Measurements from ENCODE around the gene MEIS2. TPM values are rescaled to one million over a fixed set of nuclear protein-coding genes. Genes with fewer than 3 reads are reported as not detected.

MEIS2 gene
- total RNA-seq, 1 donor from 2014 or later: 20.7 TPM

DNA sequence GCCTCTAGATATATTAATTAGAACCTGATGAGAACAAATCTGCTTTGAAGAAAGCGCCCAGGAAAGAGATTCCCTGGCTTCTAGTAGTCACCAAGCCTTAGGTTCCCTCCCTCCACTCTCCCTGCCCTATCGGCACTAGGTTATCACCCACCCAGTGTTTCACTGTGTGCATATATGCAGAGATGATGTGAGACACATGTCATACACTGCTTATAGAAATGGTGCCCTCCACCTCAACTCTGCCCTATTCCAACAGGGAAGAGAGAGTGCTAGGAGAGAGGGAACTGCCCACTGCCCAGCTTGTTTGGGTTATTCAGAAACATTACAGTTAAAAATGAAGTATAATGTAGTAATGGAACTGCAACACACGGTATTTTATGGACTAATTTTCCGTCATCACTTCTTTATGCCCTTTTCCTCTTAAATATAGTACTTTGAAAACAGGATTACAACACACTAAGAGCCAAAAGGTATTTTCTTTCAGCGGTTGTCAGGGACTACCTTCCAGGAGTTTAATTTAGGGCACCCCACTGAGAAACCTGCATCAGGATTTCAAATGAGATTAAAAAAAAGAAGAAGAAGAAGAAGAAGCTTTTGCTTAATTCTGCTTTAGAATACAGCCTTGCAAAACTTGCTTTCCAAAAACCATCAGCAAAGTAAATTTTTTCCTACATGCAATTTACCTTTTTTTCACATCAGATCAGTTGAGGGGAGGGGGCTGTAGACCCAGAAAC, 55.3 kb downstream of the MEIS2 start:
- Histone ChIP-seq H3K27me3 (ENCODE audit: low read depth) (no peaks in the 10 kb centered on the region), H3K9me3 (no peaks in the 10 kb centered on the region), H3K27ac (no peak overlapping the region), H3K36me3 (no peaks in the 10 kb centered on the region), H3K4me1 (peaks cover 9% of the 10 kb centered on the region), H3K4me3 (no peak overlapping the region)
- ATAC-seq: no peak
- TF ChIP-seq, protein P1, sequence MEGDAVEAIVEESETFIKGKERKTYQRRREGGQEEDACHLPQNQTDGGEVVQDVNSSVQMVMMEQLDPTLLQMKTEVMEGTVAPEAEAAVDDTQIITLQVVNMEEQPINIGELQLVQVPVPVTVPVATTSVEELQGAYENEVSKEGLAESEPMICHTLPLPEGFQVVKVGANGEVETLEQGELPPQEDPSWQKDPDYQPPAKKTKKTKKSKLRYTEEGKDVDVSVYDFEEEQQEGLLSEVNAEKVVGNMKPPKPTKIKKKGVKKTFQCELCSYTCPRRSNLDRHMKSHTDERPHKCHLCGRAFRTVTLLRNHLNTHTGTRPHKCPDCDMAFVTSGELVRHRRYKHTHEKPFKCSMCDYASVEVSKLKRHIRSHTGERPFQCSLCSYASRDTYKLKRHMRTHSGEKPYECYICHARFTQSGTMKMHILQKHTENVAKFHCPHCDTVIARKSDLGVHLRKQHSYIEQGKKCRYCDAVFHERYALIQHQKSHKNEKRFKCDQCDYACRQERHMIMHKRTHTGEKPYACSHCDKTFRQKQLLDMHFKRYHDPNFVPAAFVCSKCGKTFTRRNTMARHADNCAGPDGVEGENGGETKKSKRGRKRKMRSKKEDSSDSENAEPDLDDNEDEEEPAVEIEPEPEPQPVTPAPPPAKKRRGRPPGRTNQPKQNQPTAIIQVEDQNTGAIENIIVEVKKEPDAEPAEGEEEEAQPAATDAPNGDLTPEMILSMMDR (IDR thresholded peaks at IDR 0.05): no peak
- no peak for DNase-seq
- intact Hi-C loops (cut with DNase I): loop anchor here (5.0 kb wide), 1 partner anchor 52 kb away; no protein-coding TSS in a partner anchor

DNA sequence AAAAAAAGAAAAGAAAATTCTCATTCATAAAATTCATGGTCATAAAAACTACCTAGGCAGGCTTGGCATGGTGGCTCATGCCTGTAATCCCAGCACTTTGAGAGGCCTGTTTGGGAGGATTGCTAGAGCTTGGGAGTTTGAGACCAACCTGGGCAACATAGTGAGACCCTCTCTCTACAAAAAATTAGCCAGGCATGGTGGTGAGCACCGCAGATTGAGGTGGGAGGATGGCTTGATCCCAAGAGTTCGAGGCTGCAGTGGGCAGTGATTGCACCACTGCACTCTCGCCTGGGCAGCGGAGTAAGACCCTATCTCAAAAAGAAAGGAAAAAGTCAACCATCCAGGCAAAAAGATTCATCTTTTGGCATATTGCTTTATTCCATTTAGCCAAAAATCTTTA, 58.5 kb downstream of the MEIS2 start:
- intact Hi-C loops (cut with DNase I): no loop called here
- TF ChIP-seq, protein P1 (IDR thresholded peaks at IDR 0.05): no peak

DNA sequence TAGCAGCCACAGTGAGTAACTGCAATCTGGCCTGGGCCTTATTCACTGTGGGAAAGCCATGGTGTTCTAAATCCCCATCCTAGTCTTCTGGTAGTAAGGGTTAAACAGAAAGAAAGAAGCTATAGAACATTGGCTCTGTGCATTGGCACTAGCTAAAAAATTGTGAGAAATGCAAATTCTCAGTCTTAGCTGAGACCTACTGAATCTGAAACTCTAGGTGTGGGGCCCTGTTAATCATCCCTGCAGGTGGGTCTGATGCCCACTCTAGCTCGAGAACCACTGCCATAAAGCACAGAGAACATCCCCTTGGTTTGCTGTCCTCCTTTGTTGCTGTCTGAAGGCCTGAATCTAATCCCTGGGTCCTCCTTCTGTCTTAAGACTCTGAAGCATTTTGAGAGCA, 59.3 kb downstream of the MEIS2 start:
- Histone ChIP-seq H3K9me3 (no peaks in the 10 kb centered on the region), H3K4me3 (no peak overlapping the region), H3K27me3 (ENCODE audit: low read depth) (no peaks in the 10 kb centered on the region), H3K36me3 (peaks cover 2% of the 10 kb centered on the region), H3K27ac (no peak overlapping the region), H3K4me1 (peaks cover 2% of the 10 kb centered on the region)
- DNase-seq (no peak), ATAC-seq (no peak)
- intact Hi-C loops (cut with DNase I): no loop called here
- TF ChIP-seq, protein P1 (IDR thresholded peaks at IDR 0.05): no peak

More for the DNA sequence above, 58.5 kb downstream of the MEIS2 start:
- no peak for ATAC-seq
- Histone ChIP-seq H3K9me3 (no peaks in the 10 kb centered on the region), H3K27me3 (ENCODE audit: low read depth) (no peaks in the 10 kb centered on the region), H3K4me1 (peaks cover 9% of the 10 kb centered on the region), H3K36me3 (no peaks in the 10 kb centered on the region), H3K4me3 (no peak overlapping the region), H3K27ac (no peak overlapping the region)
- no peak for DNase-seq

DNA sequence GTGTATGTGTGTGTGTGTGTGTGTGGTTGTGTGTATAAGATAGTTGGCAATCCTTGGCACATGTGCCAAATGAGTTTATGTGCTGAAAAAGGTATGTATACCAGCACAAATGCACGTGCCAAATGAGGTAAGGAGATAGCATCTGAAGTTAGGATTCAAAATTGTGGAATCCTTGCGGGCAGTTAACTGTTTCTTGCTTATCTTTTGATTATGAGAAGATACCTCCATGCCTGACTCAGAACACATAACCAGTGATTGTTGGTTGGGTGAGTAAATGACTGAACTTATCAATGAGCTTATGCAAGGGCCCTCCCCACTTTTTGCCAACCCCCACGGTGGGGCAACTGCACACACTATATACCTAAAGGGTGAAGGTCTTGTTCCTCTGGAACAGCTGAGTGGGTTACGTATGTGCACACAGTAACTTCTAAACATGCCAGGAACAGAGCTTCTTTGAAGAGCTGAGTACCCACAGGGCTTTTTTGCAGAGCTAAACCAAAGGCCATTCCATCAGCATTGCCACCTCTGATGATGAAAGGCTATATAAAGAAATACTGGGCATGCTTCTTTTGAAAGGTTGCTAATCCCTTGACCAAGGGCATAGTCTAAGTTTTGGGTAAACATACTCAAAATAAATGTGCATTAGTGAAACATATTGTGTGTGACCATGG, 60.1 kb downstream of the MEIS2 start:
- ATAC-seq: no peak
- peaks cover 10% of the 10 kb centered on the region for H3K36me3 ChIP-seq

DNA sequence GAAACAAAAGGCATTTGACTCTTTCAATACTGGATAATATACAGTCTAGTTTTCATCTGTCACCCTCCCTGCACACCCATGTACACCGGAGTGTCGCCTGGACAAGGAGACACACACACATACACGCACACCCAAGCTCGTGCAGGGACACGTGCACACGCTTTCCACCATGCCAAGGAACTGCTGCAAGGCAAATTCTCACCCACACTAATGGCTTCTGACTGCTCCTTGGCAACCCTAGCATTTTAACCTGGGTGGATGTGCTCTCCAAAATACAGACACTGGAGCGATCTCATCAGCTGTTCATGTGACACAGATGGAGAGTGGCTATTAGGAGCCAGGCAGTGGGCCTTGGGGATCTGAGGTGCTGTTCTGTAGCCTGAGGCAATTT, 61.6 kb downstream of the MEIS2 start:
- no peak overlapping the region for H3K27ac ChIP-seq
- DNase-seq: no peak
- TF ChIP-seq, protein P1 (IDR thresholded peaks at IDR 0.05): no peak
- H3K36me3 ChIP-seq: peaks cover 10% of the 10 kb centered on the region
- intact Hi-C loops (cut with DNase I): no loop called here
- no peaks in the 10 kb centered on the region for H3K27me3 ChIP-seq (ENCODE audit: low read depth)
- no peaks in the 10 kb centered on the region for H3K9me3 ChIP-seq
- no peak for ATAC-seq
- H3K4me3 ChIP-seq: no peak overlapping the region
- H3K4me1 ChIP-seq: no peaks in the 10 kb centered on the region

More for the DNA sequence above, 60.1 kb downstream of the MEIS2 start:
- TF ChIP-seq, protein P1 (IDR thresholded peaks at IDR 0.05): no peak
- no peak overlapping the region for H3K27ac ChIP-seq
- DNase-seq: no peak
- no peaks in the 10 kb centered on the region for H3K9me3 ChIP-seq
- H3K4me1 ChIP-seq: no peaks in the 10 kb centered on the region
- H3K27me3 ChIP-seq (ENCODE audit: low read depth): no peaks in the 10 kb centered on the region
- H3K4me3 ChIP-seq: no peak overlapping the region
- intact Hi-C loops (cut with DNase I): no loop called here
